Left renal cortex interstitium (tissue), 4 donors: ENCODE measurements around the gene VMP1. TPM values are rescaled to one million over a fixed set of nuclear protein-coding genes. Genes with fewer than 3 reads are reported as not detected.
A peak's percentile ranks its signal among the peaks of the same experiment; 100 is the strongest.
"Not testable (repeated sequence)": the region's sequence is repeated elsewhere in the genome, so short reads cannot be mapped to it uniquely, and the experiment has no call there.

Source experiments
- DNase-seq, 4 donors: peaks; one replicate each; pipeline ENCODE4 v3.0.0-alpha.2; 2013; ENCODE audit warnings: low read depth in 4 of 4, low spot score in 2 of 4, missing footprints in 1 of 4
- polyA plus RNA-seq, 4 donors: library from polyadenylated mRNA; unstranded; fragments of 120-200 nt; gene quantifications; one replicate each; pipeline ENCODE4 v1.2.1, GENCODE V29; 2013; ENCODE audit not compliant: insufficient read length in 4 of 4

Gene VMP1
- polyA plus RNA-seq, 4 donors, result 88.4 to 128 (median 102) TPM

DNA sequence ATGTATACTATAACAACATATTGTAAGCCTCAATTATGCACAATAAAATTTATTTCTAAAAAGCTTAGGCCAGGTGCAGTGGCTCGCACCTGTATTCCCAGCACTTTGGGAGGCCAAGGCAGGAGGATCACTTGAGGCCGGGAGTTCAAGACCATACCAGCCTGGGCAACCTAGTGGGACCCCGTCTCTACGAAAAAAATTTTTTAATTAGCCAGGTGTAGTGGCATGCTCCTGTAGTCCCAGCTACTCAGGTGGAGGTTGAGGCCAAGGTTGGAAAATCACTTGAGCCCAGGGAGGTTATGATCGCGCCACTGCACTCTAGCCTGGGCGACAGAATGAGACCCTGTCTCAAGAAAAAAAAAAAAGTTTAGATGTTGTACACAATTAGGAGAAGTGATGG lies 45.5 kb downstream of the VMP1 start:
- DNase-seq, result no peak

DNA sequence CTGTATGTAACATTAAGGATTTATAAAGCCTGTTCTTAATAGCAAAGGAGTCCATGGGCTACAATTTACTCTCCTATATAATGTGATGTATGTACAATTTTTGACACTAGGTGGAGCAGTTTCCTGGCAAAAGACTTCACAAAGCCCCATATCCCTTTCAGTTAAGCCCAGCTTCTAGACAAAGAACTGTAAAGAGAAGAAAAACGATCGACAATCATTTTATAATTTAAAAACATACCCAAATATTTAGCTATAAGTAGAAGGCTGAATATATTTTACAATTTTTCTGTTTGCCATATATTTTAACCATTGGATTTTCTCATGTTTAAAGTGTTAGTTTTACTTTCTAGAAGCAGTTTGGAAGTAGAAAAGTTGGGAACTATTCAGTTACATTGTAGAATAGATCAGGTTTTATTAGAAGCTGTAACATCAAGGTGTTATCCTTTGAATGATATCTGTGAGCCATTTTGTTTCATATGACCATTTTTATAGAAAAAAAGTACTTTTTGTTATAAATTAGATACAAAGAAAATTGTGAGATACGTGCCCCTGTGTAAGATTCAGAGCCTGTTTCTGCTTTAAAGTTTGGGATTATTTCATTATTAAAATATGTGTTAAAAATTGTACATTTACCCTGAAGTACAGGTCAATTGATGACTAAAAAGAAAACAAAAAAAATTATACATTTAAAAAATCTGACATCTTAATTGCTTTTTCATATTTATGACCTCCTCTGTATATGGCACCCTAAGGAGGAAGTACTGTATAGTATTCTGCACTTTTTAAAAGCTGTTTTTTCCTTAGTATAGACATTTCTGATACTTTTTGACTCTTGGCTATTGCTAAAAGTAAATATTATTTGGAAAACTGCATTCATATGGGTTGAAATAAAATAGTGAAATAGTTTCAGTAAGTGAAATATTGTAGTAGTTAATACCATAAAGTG lies 46.3 kb downstream of the VMP1 start:
- DNase-seq, result peak in 3 of 4 donors; percentile 73 to 88 (median 80)

DNA sequence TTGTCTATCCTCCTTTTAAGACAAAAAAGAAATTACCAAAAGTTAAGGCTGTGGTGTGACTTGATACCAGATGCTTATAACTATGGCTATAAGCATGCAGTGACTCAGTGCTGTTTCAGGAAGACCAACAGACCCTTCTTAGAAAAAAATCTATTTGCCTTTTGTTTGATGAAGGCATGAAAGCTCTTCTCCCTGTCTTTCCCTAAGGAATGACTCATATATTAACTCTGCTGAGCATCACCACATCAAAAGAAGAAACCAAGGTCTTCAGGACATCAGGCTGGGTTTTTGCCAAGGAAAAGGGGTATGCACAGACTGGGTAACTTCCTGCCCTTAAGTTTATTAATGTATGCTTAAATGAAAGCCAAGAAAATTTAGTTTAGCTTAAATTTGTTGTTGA lies 47.1 kb downstream of the VMP1 start:
- DNase-seq, result no peak

DNA sequence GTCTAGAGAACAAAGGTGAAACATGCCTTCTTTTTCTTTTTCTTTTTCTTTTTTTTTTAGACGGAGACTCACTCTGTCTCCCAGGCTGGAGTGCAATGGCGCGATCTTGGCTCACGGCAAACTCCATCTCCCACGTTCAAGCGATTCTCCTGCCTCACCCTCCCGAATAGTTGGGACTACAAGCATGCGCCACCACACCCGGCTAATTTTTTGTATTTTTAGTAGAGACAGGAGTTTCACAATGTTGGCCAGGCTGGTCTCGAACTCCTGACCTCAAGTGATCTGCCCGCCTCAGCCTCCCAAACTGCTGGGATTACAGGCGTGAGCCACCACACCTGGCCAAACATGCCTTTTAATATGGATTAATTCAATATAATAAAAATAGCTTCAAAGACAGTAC lies 47.6 kb downstream of the VMP1 start:
- not testable (repeated sequence) for DNase-seq

DNA sequence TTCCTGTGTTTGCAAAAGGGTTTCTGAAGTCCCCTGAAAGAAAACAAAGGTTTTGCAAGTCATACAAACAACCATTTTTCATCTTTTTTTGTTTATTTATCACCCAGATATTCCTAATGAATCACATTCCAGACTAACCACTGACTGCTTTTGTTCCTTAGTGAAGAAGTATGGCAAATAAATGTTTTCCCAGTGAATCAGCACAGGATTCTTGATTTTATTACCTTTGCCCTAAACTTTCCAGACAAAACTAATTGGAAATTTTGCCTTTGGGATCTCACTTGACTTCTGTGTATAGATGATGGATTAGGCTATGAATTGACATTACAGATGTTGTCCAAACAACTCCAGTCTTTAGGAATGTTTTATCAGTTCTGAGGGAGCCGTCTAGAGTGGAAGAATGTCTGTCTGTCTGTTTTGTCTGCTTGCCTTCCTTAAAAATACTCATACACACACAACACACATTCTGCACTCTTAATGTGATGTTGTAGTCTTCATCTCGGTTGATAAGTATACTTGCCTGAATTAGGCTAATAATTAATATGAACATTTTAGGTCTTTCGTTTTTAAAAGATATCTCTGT lies 48.9 kb downstream of the VMP1 start:
- DNase-seq, result no peak

DNA sequence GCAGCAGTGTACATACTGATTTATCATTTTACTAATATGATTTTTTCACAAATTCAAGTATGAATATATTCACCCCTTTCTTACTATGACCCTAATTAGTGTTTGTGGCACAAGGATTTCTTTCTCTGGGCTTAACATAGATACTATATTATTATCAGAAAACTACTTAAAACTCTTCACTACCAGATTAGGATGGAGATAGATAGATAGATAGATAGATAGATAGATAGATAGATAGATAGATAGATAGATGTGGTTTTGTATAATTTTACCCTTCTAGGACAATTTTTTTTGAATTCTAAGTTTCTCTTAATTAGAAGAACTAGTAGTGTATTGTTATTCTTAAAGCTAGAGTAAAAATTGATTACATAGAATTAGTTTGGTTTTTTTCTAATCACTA lies 49.6 kb downstream of the VMP1 start:
- no peak for DNase-seq

DNA sequence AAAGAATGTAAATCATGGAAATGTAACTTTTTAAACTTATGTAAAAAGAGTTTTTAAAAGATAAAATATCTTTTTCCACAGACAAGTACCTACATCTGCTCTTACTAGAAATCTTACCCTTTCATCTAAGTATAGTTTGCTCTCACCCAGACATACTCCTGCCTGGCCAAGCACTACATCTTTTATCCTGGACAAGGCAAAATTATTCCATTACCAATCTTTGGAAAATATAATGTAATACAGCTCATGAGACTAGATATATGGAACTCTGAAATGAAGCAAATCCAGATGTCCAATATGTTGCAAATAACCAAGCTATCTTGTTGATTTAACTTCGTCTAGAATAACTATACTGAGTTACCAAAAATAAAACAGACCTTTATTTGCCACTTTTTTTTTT lies 50.0 kb downstream of the VMP1 start:
- DNase-seq, result no peak

DNA sequence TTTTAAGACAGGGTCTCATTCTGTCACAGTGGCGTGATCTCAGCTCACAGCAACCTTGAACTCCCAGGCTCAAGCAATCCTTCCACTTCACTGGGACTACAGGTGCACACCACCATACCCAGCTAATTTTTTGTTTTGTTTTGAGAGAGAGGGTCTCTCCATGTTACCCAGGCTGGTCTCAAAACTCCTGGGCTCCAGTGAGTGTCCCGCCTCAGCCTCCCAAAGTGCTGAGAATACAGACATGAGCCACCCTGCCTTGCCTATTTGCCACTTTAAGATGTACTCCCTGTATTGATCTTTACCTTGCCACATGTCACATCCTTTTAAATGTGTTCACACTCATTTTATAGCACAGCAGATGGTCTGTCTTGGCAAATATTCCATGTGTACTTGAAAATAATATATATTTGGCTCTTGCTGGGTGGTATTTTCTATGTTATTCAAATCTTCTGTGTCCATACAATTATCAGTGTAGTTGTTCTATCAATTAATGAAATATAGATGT lies 50.5 kb downstream of the VMP1 start:
- DNase-seq, result no peak

DNA sequence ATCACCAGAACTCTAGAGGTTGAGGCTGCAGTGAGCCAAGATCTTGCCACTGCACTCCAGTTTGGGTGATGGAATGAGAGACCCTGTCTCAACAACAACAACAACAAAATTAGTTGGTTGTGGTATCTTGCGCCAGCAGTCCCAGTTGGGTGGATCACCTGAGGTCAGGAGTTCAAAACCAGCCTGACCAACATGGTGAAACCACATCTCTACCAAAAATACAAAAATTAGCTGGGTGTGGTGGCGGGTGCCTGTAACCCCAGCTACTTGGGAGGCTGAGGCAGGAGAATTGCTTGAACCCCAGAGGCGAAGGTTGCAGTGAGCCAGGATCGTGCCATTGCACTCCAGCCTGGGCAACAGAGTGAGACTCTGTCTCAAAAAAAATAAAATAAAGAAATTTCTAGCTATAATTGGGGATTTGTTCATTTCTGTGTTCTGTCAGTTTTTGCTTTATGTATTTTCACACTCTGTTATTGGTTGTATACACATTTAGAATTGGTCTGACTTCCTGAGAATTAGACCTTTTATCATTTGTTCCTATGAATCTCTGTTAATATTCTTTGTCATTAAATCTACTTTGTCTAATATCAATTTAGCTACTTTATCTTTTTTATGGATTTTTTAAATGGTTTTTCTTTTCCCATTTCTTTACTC lies 51.7 kb downstream of the VMP1 start:
- not testable (repeated sequence) for DNase-seq

DNA sequence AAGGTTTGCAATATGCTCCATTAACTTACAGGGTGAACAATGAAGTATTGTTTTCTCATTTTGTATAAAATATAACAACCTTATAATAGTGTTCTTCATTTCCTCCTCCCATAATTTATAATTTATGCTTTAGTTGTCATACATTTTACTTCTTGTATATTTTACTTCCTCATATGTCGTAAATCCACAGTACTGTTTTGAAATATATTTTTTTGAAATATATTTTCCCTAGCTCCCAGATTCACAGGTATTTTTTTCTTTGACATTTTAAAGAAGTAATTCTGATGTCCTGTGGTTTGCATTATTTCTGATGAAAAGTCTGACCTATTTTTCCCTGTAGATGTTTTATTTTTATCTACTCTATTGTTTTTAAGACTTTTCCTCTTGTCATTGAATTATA lies 52.7 kb downstream of the VMP1 start:
- no peak for DNase-seq

DNA sequence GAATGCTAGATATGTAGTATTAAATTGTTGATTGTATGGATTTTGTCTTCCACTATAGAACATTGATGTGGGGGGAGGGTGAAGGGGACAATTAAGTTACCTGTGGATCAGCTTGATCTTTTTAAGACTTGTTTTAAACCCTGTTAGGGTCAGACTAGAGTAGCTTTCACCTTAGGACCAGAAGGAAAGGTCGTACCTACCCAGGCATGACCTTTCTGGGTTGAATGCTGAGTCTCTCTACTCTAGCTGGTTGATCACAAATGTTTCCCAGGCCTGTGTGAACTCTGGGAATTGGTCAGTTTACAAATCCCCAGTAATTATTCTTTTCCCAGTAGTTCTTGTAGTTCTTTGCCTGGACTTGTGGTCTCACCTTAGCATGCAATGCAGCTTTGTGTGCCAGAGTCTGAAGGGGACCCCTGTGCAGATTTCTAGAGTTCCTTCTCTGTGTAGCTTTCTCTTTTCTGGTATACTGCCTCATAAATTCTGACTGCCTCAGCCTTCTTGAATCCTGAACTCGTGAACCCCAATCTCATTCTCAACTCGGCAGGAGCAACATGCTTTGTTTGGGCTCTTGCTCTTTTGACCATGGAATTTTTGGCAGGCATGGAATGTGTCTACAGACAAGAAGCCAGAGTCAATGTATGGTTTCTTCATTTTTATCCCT lies 54.1 kb downstream of the VMP1 start:
- DNase-seq, result no peak

DNA sequence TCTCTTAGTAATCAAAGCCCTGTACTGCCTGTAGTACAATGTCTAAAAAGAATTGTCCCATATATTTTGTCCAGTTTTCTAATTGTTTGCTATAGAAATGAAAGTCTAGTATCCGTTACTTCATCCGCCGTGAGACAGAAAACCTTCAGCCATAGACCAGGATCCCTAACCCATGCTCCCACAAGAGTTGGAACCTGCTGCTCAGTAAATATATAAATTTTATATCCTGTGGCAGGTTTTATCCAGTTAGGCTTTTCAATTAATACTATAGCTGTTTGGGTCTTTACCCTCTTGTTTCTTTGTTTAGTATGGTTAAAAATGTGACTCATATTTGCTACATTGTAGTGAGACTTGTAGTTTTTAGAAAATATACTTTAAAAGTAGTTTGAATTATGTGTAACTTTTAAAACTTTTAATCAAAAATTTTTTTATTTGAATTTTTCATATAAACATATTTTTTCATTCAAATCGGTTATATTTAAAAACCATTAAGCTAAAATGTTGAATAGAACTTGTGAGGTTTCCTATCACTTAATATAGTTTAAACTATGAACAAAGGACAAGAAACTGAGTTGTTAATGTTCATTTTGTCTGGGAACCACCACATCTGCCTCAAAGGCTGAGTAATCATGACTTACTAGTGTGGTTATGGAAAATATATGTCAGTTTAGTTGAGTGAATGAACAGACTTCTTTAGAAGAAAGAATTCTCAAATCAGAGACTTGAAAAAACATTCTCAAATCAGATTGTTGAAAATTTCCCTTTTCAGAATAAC lies 54.8 kb downstream of the VMP1 start:
- no peak for DNase-seq

DNA sequence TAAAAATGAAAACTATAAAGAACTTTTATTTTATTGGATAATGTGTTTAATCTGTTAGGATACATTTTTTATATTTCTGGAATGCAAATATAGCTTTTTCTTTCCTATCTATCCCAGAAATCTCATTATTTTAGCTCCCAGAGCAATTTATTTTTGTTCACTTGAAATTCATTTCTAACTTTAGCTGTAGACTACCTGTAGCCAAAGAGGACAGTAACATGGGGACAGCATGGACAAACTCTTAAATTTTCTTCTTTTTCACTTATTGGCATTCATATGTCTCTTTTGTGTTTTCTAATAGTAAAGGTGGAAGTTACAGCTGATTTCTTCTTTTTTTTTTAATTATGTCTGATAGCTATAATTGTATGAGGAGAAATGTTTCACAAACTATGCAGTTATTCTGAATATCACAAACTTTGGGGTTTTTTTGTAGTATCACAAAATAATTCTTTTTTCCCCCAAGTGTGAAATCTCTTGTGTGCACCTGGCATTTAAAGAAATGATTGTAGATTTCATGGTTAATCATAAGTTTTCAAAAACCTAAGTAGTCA lies 55.4 kb downstream of the VMP1 start:
- DNase-seq, result no peak

DNA sequence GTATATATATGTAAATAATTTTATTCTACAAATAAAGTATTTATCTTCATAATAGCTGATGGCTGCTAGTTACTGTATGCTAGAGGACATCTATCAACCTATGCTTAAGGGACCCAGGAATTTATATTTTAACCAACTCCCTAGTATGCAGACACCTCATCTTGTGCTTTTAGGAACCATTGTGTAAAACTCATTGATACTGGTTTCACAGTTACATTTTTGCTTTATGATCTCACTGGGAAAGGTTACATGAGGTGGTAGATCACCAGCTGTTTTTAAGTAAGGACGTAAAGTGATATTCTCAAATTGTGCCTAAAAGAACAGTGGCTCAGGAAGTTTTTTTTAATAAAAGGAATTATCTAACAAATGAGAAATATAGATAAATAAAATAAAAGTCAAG lies 56.4 kb downstream of the VMP1 start:
- DNase-seq, result no peak

DNA sequence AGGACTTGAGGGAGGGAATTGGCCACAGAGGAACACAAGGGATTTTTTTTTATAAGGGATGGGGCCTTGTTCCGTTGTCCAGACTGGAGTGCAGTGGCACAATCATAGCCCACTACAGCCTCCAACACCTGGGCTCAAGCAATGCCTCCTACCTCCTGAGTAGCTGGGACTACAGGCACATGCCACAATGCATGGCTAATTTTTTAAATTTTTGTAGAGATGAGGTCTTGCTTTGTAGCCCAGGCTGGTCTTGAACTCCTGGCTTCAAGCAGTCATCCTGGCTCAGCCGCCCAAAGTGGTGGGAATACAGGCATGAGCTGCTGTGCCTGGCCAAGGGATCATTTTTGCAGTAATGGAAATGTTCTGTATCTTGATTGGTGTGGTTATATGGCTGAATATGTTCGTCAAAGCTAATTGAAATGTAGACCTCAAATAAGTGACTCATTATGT lies 56.9 kb downstream of the VMP1 start:
- no peak for DNase-seq

DNA sequence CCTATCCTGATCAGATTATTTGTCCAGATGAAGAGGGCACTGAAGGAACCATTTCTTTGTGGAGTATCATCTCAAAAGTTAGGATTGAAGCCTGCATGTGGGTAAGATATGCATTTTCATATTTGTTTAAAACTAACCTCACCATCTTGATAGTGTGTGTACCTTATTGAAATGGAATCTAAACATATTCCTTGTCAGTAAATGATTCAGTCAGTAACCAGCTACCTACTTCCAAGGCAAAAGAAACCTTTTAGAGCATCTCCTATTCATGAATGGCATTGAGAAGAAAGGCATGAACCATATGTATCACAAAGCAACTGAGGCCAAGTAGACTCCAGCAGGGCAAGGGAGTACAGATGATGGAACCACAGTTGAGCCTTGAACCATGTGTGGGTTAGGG lies 57.6 kb downstream of the VMP1 start:
- no peak for DNase-seq

DNA sequence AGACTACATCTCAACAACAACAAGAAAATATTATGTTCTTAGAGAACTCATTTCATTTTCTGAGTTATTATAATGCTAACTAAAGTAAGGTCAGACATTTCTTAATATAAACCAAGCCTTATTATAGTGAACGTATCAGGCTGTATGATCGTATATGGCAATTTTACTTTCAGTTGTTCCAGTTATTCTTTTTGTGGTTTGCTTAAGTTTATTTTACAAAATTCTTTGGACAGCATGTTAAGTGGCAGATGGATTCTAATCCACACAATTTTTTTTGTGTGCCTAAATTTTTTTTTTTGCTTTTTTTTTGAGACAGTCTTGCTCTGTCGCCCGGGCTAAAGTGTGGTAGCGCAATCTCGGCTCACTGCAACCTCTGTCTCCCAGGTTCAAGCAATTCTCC lies 59.0 kb downstream of the VMP1 start:
- no peak for DNase-seq

DNA sequence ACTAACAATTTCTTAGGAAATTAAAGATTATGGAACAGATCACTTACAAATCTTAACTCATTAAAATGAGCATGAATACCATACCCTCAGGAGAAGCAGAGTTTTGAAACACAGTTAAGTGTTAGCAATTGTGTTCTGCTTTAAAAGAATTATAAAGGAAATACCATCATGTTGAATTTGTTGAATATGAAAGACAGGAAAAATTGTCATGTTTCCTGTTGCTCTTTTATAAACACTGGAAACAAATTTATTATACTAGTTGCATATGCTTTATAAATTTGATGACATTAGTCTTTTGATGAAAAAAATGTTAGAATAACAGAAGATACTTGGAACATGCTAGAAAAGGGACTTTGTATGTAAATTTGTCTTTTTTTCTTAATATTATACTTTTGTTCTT lies 59.7 kb downstream of the VMP1 start:
- no peak for DNase-seq

DNA sequence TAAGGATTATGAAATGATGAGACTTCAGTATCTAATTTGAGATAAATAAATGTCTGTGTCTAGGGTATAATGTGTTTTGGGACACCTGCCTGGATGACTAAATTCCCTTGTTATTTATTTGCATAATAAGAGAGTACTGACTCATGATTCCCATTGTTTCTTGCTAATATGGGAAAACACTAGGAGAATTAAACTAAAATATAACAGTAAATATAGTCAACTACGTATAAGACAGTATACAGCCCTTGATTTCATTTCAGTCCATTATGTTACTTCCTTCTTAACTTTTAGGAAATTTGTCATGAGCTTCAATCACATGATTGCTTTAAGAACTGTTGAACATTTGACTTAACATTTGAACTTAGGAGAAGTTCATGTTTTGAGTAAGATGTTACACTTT lies 62.4 kb downstream of the VMP1 start:
- DNase-seq, result no peak

DNA sequence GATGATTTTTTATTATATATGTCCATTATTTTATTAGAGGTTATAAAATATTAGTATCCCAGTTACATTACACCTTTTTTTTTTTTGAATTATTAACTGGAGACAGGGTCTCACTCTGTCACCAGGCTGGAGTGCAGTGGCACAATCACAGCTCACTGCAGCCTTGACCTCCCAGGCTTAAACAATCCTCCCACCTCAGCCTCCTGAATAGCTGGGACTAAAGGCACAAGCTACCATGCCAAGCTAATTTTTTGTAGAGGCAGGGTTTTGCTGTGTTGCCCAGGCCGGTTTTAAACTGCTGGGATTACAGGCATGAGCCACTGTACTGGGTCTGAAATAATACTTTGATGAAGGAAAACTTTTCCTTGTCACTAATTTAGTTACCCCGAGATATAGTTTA lies 63.6 kb downstream of the VMP1 start:
- DNase-seq, result no peak
